Right lobe of liver (tissue), 6 donors: ENCODE data around the gene DCDC1. TPM values are rescaled to one million over a fixed set of nuclear protein-coding genes. Genes with fewer than 3 reads are reported as not detected.

Experiments
- ATAC-seq, 4 donors: fragments of 200-7000 bp; cut with Tn5 transposase; one replicate each; pipeline ENCODE4 v1.9.1; 2020; ENCODE audit warnings: mild to moderate bottlenecking in 4 of 4, moderate library complexity in 4 of 4
- DNase-seq, 3 donors: peaks; one replicate each; pipeline ENCODE4 v3.0.0-alpha.2; 2020
- H3K27ac ChIP-seq, 3 donors: fragments of 200-600 bp; one replicate each; pipeline ENCODE4 v1.8.0; 2022
- H3K27me3 ChIP-seq, 2 donors: fragments of 200-600 bp; one replicate each; pipeline ENCODE4 v1.8.0; 2022
- H3K36me3 ChIP-seq, 4 donors: fragments of 200-600 bp; sonication (generic) in 1 of 4; one replicate each; pipeline versions ENCODE4 v1.5.1 to v1.8.0; 2017 to 2022; ENCODE audit warnings: control low read depth in 1 of 4
- H3K4me1 ChIP-seq, 4 donors: fragments of 200-600 bp; sonication (generic) in 1 of 4; one replicate each; pipeline versions ENCODE4 v1.5.1 to v1.8.0; 2017 to 2022; ENCODE audit warnings: control low read depth in 1 of 4
- H3K4me3 ChIP-seq, 3 donors: fragments of 200-600 bp; one replicate each; pipeline ENCODE4 v1.8.0; 2022
- H3K9me3 ChIP-seq, 4 donors: fragments of 200-600 bp; sonication (generic) in 1 of 4; one replicate each; pipeline versions ENCODE4 v1.5.1 to v1.8.0; 2017 to 2022; ENCODE audit warnings: control low read depth in 1 of 4
- CTCF ChIP-seq, 4 donors: fragments of 200-600 bp in 3 of 4; fragments of 450-650 bp in 1 of 4; IDR thresholded peaks; one replicate each; pipeline versions ENCODE4 v1.5.1 to v1.8.0; 2016 to 2022; ENCODE audit warnings: antibody characterized with exemption in 4 of 4, mild to moderate bottlenecking in 2 of 4
- POLR2A ChIP-seq: fragments of 450-650 bp; IDR thresholded peaks from one replicate; pipeline ENCODE4 v1.6.1; 2017; ENCODE audit warnings: antibody characterized with exemption, mild to moderate bottlenecking
- WGBS: methylation state at CpG from one replicate; pipeline ENCODE4 v1.1.6; 2018; ENCODE audit warnings: low coverage, low lambda C conversion rate; ENCODE audit not compliant: insufficient coverage; ENCODE audit errors: missing lambda C conversion rate; 5-methylcytosine and 5-hydroxymethylcytosine counted together
- intact Hi-C, 2 donors: fragments of 100-400 bp; cut with DNase I; formaldehyde crosslinking; loops; one replicate each; pipeline versions ENCODE4 v1.11.2 to v1.14.1; 2022
- total RNA-seq, 6 experiments: library from RNA; depleted of rRNA in 2 of 6; stranded (reverse); fragments of >200 nt in 2 of 6; fragmentation: NEBNext Ultra II Directional in 3 of 6; extraction: Animal tissue kit (Norgen Biotek cat#: 25700) in 3 of 6; gene quantifications; one replicate each; pipeline versions ENCODE4 v1.1.0 to v1.2.4, GENCODE V29; 2016 to 2023
- donor health status: DM: no; HTN: yes; CAD: no.
- donor health status: DM: no; HTN: no; CAD: no.
- donor health status: DM: no; HTN: no; CAD: no.
- donor health status: DM: no; HTN: yes; CAD: no.
- donor health status: DM: no; HTN: yes; CAD: no.

Gene DCDC1
- total RNA-seq, 6 experiments from 2014 or later = 1.9 to 4.8 (median 2.6) TPM

- Histone ChIP-seq H3K9me3 (no peaks in the 10 kb centered on the region), H3K4me1 (no peaks in the 10 kb centered on the region), H3K4me3 (no peak overlapping the region), H3K36me3 (no peaks in the 10 kb centered on the region), H3K27me3 (no peaks in the 10 kb centered on the region), H3K27ac (no peak overlapping the region)
- DNase-seq = no peak
- intact Hi-C loops = no loop called here
- no peak for ATAC-seq
- WGBS = 40% methylated on average over 2 of the region's 2 CpGs
- TF ChIP-seq POLR2A (no peak), CTCF (IDR thresholded peaks at IDR 0.05) (no peak)
These were observed 255.1 kb downstream of the DCDC1 start for GRCh38 chr11:31114442-31114841.

GRCh38 chr11:31110830-31111229 is 258.7 kb downstream of the DCDC1 start:
- 24% methylated on average over 4 of the region's 4 CpGs for WGBS
- Histone ChIP-seq H3K4me3 (no peak overlapping the region), H3K4me1 (no peaks in the 10 kb centered on the region), H3K9me3 (no peaks in the 10 kb centered on the region), H3K27me3 (no peaks in the 10 kb centered on the region), H3K27ac (no peak overlapping the region), H3K36me3 (no peaks in the 10 kb centered on the region)
- TF ChIP-seq CTCF (IDR thresholded peaks at IDR 0.05) (no peak), POLR2A (no peak)
- intact Hi-C loops = no loop called here
- no peak for ATAC-seq
- DNase-seq = no peak

GRCh38 chr11:31109446-31109845 is 260.1 kb downstream of the DCDC1 start:
- no peak for TF ChIP-seq CTCF (IDR thresholded peaks at IDR 0.05)
- no peak for TF ChIP-seq POLR2A
- intact Hi-C loops = no loop called here
- Histone ChIP-seq H3K36me3 (no peaks in the 10 kb centered on the region), H3K4me3 (no peak overlapping the region), H3K27ac (no peak overlapping the region), H3K9me3 (no peaks in the 10 kb centered on the region), H3K4me1 (no peaks in the 10 kb centered on the region), H3K27me3 (no peaks in the 10 kb centered on the region)
- ATAC-seq (no peak), DNase-seq (no peak)
- WGBS = 74% methylated on average over 3 of the region's 3 CpGs

- H3K9me3 ChIP-seq = no peaks in the 10 kb centered on the region
- no peaks in the 10 kb centered on the region for H3K36me3 ChIP-seq
- no peak overlapping the region for H3K4me3 ChIP-seq
- H3K27ac ChIP-seq = no peak overlapping the region
- no peaks in the 10 kb centered on the region for H3K27me3 ChIP-seq
- peaks cover 0 to 8% (median 1%) of the 10 kb centered on the region in 4 donors for H3K4me1 ChIP-seq
- DNase-seq (no peak), ATAC-seq (no peak)
- 45% methylated on average over 2 of the region's 2 CpGs for WGBS
- intact Hi-C loops = no loop called here
- TF ChIP-seq CTCF (IDR thresholded peaks at IDR 0.05) (no peak), POLR2A (no peak)
These were observed 261.9 kb downstream of the DCDC1 start for GRCh38 chr11:31107649-31108048.
